ENCODE results near the gene TSPAN15. TPM values are rescaled to one million over a fixed set of nuclear protein-coding genes. Genes with fewer than 3 reads are reported as not detected.

Gene TSPAN15
- total and polyA plus RNA-seq, 2 experiments from 2014 or later = 6.6 to 10.1 TPM

DNA sequence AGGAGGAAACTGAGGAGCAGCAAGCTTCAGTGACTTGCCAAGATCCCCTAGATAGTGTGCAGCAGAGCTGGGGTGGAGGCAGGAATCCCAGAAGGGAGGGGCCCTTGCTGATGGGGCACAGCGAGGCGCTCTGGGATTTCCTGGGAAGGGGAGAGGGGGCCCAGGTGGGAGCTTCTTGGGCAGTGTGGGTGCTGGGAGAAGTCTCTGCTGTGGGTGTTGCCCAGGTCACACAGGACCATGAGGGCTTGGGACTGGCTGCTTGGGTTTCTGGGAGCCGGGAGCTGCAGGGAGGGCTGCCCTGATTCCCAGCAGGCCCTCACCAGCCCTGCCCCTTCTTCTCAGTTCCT lies 55.2 kb downstream of the TSPAN15 start (continued):
- TF ChIP-seq, protein P1, sequence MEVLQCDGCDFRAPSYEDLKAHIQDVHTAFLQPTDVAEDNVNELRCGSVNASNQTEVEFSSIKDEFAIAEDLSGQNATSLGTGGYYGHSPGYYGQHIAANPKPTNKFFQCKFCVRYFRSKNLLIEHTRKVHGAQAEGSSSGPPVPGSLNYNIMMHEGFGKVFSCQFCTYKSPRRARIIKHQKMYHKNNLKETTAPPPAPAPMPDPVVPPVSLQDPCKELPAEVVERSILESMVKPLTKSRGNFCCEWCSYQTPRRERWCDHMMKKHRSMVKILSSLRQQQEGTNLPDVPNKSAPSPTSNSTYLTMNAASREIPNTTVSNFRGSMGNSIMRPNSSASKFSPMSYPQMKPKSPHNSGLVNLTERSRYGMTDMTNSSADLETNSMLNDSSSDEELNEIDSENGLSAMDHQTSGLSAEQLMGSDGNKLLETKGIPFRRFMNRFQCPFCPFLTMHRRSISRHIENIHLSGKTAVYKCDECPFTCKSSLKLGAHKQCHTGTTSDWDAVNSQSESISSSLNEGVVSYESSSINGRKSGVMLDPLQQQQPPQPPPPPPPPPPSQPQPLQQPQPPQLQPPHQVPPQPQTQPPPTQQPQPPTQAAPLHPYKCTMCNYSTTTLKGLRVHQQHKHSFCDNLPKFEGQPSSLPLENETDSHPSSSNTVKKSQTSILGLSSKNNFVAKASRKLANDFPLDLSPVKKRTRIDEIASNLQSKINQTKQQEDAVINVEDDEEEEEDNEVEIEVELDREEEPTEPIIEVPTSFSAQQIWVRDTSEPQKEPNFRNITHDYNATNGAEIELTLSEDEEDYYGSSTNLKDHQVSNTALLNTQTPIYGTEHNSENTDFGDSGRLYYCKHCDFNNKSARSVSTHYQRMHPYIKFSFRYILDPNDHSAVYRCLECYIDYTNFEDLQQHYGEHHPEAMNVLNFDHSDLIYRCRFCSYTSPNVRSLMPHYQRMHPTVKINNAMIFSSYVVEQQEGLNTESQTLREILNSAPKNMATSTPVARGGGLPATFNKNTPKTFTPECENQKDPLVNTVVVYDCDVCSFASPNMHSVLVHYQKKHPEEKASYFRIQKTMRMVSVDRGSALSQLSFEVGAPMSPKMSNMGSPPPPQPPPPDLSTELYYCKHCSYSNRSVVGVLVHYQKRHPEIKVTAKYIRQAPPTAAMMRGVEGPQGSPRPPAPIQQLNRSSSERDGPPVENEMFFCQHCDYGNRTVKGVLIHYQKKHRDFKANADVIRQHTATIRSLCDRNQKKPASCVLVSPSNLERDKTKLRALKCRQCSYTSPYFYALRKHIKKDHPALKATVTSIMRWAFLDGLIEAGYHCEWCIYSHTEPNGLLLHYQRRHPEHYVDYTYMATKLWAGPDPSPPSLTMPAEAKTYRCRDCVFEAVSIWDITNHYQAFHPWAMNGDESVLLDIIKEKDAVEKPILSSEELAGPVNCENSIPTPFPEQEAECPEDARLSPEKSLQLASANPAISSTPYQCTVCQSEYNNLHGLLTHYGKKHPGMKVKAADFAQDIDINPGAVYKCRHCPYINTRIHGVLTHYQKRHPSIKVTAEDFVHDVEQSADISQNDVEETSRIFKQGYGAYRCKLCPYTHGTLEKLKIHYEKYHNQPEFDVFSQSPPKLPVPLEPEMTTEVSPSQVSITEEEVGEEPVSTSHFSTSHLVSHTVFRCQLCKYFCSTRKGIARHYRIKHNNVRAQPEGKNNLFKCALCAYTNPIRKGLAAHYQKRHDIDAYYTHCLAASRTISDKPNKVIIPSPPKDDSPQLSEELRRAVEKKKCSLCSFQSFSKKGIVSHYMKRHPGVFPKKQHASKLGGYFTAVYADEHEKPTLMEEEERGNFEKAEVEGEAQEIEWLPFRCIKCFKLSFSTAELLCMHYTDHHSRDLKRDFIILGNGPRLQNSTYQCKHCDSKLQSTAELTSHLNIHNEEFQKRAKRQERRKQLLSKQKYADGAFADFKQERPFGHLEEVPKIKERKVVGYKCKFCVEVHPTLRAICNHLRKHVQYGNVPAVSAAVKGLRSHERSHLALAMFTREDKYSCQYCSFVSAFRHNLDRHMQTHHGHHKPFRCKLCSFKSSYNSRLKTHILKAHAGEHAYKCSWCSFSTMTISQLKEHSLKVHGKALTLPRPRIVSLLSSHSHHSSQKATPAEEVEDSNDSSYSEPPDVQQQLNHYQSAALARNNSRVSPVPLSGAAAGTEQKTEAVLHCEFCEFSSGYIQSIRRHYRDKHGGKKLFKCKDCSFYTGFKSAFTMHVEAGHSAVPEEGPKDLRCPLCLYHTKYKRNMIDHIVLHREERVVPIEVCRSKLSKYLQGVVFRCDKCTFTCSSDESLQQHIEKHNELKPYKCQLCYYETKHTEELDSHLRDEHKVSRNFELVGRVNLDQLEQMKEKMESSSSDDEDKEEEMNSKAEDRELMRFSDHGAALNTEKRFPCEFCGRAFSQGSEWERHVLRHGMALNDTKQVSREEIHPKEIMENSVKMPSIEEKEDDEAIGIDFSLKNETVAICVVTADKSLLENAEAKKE (CRISPR knock-in tag; IDR thresholded peaks at IDR 0.05) = no peak
- TF ChIP-seq ZNF331 (CRISPR knock-in tag; IDR thresholded peaks at IDR 0.05; ENCODE audit: low read depth) (no peak), JUNB (IDR thresholded peaks at IDR 0.05; ENCODE audit: unreplicated experiment) (no peak), STAT1 (IDR thresholded peaks at IDR 0.05; ENCODE audit: unreplicated experiment) (no peak), EZH2 (IDR thresholded peaks at IDR 0.05; ENCODE audit: low read depth, unreplicated experiment) (no peak)
- TF ChIP-seq, protein P2, sequence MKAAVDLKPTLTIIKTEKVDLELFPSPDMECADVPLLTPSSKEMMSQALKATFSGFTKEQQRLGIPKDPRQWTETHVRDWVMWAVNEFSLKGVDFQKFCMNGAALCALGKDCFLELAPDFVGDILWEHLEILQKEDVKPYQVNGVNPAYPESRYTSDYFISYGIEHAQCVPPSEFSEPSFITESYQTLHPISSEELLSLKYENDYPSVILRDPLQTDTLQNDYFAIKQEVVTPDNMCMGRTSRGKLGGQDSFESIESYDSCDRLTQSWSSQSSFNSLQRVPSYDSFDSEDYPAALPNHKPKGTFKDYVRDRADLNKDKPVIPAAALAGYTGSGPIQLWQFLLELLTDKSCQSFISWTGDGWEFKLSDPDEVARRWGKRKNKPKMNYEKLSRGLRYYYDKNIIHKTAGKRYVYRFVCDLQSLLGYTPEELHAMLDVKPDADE (IDR thresholded peaks at IDR 0.05) = no peak
- TF ChIP-seq, protein P3, sequence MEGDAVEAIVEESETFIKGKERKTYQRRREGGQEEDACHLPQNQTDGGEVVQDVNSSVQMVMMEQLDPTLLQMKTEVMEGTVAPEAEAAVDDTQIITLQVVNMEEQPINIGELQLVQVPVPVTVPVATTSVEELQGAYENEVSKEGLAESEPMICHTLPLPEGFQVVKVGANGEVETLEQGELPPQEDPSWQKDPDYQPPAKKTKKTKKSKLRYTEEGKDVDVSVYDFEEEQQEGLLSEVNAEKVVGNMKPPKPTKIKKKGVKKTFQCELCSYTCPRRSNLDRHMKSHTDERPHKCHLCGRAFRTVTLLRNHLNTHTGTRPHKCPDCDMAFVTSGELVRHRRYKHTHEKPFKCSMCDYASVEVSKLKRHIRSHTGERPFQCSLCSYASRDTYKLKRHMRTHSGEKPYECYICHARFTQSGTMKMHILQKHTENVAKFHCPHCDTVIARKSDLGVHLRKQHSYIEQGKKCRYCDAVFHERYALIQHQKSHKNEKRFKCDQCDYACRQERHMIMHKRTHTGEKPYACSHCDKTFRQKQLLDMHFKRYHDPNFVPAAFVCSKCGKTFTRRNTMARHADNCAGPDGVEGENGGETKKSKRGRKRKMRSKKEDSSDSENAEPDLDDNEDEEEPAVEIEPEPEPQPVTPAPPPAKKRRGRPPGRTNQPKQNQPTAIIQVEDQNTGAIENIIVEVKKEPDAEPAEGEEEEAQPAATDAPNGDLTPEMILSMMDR (conservative IDR thresholded peaks at IDR 0.05; ENCODE audit: low read depth in 2 of 2) = no peak

Measured in GM23338 (cell line).